Thyroid gland (tissue), 4 donors: ENCODE data around the gene GID4. TPM values are rescaled to one million over a fixed set of nuclear protein-coding genes. Genes with fewer than 3 reads are reported as not detected.

Experiments
- DNase-seq, 2 donors: peaks; one replicate each; pipeline ENCODE4 v3.0.0-alpha.2; 2019
- H3K27ac ChIP-seq, 3 donors: fragments of 200-600 bp; sonication (generic); 1 replicate in 2 of 3; 2 replicates in 1 of 3; pipeline ENCODE4 v1.5.1; 2016 to 2019; ENCODE audit warnings: mild to moderate bottlenecking in 1 of 3, moderate library complexity in 1 of 3
- H3K27me3 ChIP-seq: fragments of 200-600 bp; sonication (generic); one replicate; pipeline ENCODE4 v1.5.1; 2019
- H3K36me3 ChIP-seq, 2 donors: fragments of 200-600 bp; sonication (generic); one replicate each; pipeline ENCODE4 v1.5.1; 2016 to 2019
- H3K4me1 ChIP-seq, 2 donors: fragments of 200-600 bp; sonication (generic); one replicate each; pipeline ENCODE4 v1.5.1; 2017 to 2019
- H3K4me3 ChIP-seq, 3 donors: fragments of 200-600 bp; sonication (generic); replicated peaks in 1 of 3; 1 replicate in 2 of 3; 2 replicates in 1 of 3; pipeline ENCODE4 v1.5.1; 2016; ENCODE audit warnings: mild to moderate bottlenecking in 1 of 3
- H3K9me3 ChIP-seq: fragments of 200-600 bp; sonication (generic); one replicate; pipeline ENCODE4 v1.5.1; 2017
- CTCF ChIP-seq, 6 experiments: fragments of 200-600 bp in 3 of 6; fragments of 450-650 bp in 3 of 6; sonication (generic) in 3 of 6; IDR thresholded peaks; one replicate each; pipeline ENCODE4 v1.5.1; 2016 to 2019; ENCODE audit warnings: antibody characterized with exemption in 6 of 6, mild to moderate bottlenecking in 2 of 6, inconsistent platforms in 1 of 6, moderate library complexity in 1 of 6
- POLR2A ChIP-seq, 2 donors: fragments of 450-650 bp; IDR thresholded peaks; one replicate each; pipeline ENCODE4 v1.6.1; 2017; ENCODE audit warnings: antibody characterized with exemption in 2 of 2, mild to moderate bottlenecking in 2 of 2, moderate library complexity in 1 of 2
- WGBS, 2 donors: methylation state at CpG; one replicate each; pipeline ENCODE4 v1.1.5; 2017; 5-methylcytosine and 5-hydroxymethylcytosine counted together
- intact Hi-C: fragments of 100-400 bp; cut with DNase I; formaldehyde crosslinking; loops from one replicate; pipeline ENCODE4 v1.15.1; 2023
- total RNA-seq, 4 donors: library from RNA; depleted of rRNA; stranded (reverse); fragments of >200 nt; gene quantifications; one replicate each; pipeline ENCODE4 v1.2.3, GENCODE V29; 2016

The GID4 gene
- total RNA-seq, 4 donors from 2014 or later = 12.6 to 16.8 (median 13.5) TPM

GRCh38 chr17:18079543-18079942, 40.3 kb downstream of the GID4 start:
- Histone ChIP-seq H3K36me3 (no peaks in the 10 kb centered on the region), H3K4me1 (no peaks in the 10 kb centered on the region), H3K27me3 (no peaks in the 10 kb centered on the region), H3K27ac (no peak overlapping the region), H3K4me3 (no peak overlapping the region), H3K9me3 (no peaks in the 10 kb centered on the region)
- TF ChIP-seq CTCF (IDR thresholded peaks at IDR 0.05) (no peak), POLR2A (IDR thresholded peaks at IDR 0.05) (no peak)
- intact Hi-C loops = no loop called here
- 80 to 83% methylated on average over 4 of the region's 4 CpGs for WGBS, 2 donors
- no peak for DNase-seq

- DNase-seq = no peak
- intact Hi-C loops = no loop called here
- Histone ChIP-seq H3K9me3 (no peaks in the 10 kb centered on the region), H3K27ac (no peak overlapping the region), H3K27me3 (no peaks in the 10 kb centered on the region), H3K36me3 (no peaks in the 10 kb centered on the region), H3K4me1 (peaks cover 4 to 10% of the 10 kb centered on the region in 2 donors), H3K4me3 (no peak overlapping the region)
- TF ChIP-seq POLR2A (IDR thresholded peaks at IDR 0.05) = no peak
- TF ChIP-seq CTCF (IDR thresholded peaks at IDR 0.05) = no peak
- WGBS, 2 donors = 90% methylated on average over 4 of the region's 4 CpGs
Measured at GRCh38 chr17:18084256-18084655, 45.0 kb downstream of the GID4 start.

- Histone ChIP-seq H3K9me3 (no peaks in the 10 kb centered on the region), H3K4me1 (peaks cover 4 to 10% of the 10 kb centered on the region in 2 donors), H3K36me3 (no peaks in the 10 kb centered on the region), H3K4me3 (peak within 1 kb of the TSS; percentile 78 to 94 (median 82)), H3K27ac (peak within 1 kb of the TSS; percentile 58 to 76 (median 62)), H3K27me3 (no peaks in the 10 kb centered on the region)
- 0 to 1% methylated on average over 21 to 36 of the region's 52 CpGs for WGBS, 2 donors
- TF ChIP-seq CTCF (IDR thresholded peaks at IDR 0.05) = peak in 2 of 6 experiments; percentile 16 to 39
- peak in 1 of 2 donors; percentile 36 for TF ChIP-seq POLR2A (IDR thresholded peaks at IDR 0.05)
- DNase-seq = peak; percentile 92 to 93
- intact Hi-C loops = no loop called here
Measured at GRCh38 chr17:18087610-18088491, 48.6 kb downstream of the GID4 start, which contains the start of gene DRG2. Gene DRG2, plus strand, starts transcription at chr17:18087948. Its CDS starts 76 bp downstream, at chr17:18088024.

GRCh38 chr17:18089613-18090012, 50.4 kb downstream of the GID4 start:
- H3K4me1 ChIP-seq = peaks cover 4 to 10% of the 10 kb centered on the region in 2 donors
- intact Hi-C loops = no loop called here
- H3K27me3 ChIP-seq = no peaks in the 10 kb centered on the region
- no peaks in the 10 kb centered on the region for H3K9me3 ChIP-seq
- TF ChIP-seq POLR2A (IDR thresholded peaks at IDR 0.05) (no peak), CTCF (IDR thresholded peaks at IDR 0.05) (no peak)
- H3K27ac ChIP-seq = no peak overlapping the region
- 95 to 96% methylated on average over 2 of the region's 2 CpGs for WGBS, 2 donors
- no peak overlapping the region for H3K4me3 ChIP-seq
- no peak for DNase-seq
- peaks cover 0 to 10% of the 10 kb centered on the region in 2 donors for H3K36me3 ChIP-seq
